Activated CD4-positive, alpha-beta T cell treated with anti-CD3 and anti-CD28 coated beads, Interleukin-2, amount 50 U/mL, for 16 hours (primary cell): ENCODE data around the gene RIC3.

ENCODE experiments used
- DNase-seq: peaks from one replicate; pipeline ENCODE4 v3.0.0-alpha.2; 2020

Gene RIC3

DNA sequence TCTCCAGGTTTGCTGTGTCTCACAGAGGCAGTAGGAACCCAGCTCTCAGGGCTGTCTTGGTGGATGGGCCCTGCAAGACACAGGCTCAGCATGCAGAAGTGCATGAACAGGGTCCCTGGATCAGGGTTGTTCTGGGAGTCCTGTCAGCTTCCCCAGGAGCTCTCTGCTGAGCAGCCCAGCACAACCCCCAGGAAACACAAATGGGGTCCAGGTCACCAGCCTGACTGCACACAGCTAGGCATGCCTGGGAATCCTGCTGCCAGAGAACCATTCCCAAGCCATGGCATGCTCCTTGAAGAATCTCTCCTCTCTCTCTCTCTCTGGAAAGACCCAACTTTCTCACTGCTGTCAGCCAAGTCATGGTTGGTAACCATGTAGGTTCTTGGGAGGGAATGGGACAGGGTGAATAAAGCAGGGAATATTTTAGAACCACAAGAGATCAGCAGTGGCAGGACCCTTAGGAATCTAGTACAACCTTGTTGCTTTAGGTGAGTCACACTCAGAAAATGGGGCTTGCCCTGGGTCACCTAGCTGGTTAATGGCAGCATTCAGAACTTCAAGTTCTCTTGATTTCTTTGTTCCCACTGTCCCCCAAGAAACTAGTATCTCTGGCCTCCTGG lies 66.4 kb downstream of the RIC3 start:
- DNase-seq, result no peak

DNA sequence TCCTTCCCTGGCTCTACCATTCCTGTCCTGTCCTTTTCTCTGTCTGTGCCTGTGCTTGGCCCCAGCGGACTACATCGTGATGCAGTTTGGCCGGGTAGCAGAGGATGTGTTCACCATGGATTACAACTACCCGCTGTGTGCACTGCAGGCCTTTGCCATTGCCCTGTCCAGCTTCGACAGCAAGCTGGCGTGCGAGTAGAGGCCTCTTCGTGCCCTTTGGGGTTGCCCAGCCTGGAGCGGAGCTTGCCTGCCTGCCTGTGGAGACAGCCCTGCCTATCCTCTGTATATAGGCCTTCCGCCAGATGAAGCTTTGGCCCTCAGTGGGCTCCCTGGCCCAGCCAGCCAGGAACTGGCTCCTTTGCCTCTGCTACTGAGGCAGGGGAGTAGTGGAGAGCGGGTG lies 67.4 kb downstream of the RIC3 start:
- no peak for DNase-seq

DNA sequence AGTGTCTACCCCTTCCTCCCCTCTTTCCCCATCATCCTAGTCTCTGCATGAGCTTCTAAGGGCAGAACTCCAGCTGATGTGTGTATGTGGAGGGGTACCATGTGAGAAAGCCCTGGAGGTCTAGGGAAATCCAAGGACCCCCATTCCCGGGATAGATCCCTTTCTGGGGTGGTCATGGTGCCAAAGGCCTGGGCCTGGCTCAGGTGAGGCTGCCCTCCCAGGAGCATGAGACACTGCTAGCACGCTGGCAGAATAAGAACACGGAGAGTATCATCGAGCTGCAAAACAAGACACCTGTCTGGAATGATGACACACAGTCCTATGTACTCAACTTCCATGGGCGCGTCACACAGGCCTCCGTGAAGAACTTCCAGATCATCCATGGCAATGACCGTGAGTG lies 68.2 kb downstream of the RIC3 start:
- DNase-seq, result no peak

DNA sequence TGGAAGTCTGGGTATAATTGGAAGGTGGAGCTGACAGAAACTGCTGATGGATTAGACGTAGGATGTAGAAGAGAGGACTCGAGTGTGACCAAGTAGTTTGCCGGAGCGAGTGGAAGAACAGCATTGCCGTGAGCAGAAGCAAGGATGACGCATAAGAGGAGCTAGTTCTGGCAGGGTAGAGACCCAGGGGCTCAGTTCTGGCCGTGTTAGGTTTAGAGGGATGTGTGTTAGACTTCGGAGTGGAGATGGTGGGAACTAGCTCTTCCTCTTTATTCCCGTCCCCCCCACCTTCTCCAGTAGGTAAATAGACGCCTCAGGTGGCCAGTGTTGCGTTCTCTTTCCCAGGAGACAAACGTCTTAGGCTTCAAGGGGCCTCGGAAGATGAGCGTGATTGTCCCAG lies 68.7 kb downstream of the RIC3 start:
- no peak for DNase-seq

DNA sequence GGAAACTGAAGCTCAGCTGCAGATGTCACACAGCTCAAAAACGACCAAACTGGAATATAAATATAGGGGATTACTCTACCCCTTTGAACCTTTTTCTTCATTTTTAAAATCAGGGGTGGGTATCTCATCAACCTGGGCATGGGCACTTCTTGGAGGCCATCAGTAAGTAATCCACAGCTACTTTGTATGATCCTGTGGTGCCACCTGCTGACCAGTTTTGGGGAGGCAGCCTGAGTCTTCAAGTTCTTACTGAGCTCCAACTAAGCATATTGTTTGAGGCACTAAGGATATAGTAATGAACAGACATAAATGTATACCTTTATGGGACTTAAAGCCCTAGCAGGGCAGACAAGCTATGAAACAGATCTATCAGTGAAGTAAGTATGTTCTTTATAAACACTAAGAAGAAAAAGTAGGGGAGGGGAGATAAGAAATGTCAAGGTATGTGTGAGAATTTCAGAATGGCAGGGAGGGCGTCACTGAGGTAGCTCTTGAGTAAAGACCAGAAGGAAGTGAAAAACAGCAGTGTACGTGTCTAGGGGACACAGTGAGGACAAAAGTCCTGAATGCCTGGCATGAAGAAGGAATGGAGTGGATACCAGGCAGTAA lies 69.4 kb downstream of the RIC3 start:
- DNase-seq, result peak; percentile 64

DNA sequence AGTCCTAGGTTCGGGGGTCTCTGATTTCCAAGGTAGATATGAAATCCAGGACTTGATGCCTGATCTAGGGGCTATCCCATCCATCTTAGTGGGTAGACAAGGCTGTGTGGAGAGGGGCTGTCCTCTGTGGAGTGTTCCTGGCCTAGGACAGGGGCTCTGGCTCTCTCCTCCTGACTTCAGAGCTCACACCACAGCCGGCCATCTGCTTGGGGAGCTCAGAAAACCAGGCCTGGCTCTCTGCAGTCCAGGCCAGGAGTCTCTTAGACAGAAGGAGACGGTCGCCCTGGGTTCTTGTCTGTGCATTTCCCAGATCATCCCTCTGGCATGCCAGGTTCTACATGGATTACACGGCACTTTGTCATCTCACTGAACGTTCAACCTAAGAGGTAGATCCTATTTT lies 69.9 kb downstream of the RIC3 start:
- DNase-seq, result no peak

DNA sequence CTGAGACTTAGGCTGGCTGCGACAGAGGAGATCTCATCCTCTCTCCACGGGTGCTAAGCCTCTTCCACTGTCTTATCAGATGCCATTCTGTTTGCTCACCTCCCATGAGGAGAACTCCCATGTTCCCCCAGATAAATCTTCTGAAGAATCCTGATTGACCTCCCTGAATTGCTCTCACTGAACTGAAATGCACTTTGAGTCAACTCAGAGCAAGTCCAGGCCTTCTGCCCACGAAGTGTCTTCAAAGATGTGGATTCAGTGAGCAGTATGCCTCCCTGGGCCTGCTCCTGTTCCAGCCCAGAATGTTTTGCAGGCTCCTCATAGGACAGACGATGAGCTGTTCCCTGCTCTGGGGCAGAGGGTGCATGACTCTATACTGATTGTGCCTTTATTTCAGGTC lies 70.5 kb downstream of the RIC3 start:
- DNase-seq, result no peak

DNA sequence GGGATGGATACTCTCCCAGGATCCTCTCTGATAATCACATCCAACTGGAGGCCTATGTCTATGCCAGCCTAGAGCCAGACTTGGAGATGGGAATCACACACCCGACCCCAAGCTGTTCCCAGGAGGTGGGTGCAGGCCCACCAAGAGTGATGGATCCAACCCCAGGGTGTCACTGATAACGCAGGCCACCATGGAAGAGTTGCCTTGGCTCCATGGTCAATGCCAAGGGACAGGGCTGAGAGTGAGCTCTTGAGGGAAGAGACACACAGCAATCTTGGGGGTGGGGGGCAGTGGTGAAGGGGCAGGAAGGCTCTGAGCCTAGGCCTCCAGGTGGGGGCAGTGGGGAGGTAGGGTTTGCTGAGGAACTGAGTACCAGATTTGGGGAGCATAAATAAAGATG lies 70.9 kb downstream of the RIC3 start:
- no peak for DNase-seq

GRCh38 chr11:8097468-8097867 lies 71.4 kb downstream of the RIC3 start:
- no peak for DNase-seq

DNA sequence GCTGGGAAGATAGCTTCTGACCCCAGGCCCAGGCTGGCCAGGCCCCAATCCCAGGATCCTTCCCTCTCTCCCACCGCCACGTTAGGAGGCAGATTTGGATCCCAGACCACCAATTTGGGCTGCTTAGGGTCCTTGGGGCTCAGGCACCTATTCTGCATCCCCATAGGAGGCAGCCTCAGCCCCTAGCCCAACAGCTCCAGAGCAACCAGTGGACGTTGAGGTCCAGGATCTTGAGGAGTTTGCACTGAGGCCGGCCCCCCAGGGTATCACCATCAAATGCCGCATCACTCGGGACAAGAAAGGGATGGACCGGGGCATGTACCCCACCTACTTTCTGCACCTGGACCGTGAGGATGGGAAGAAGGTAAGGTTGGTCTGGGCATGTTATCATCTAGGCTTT lies 71.8 kb downstream of the RIC3 start:
- DNase-seq, result no peak

DNA sequence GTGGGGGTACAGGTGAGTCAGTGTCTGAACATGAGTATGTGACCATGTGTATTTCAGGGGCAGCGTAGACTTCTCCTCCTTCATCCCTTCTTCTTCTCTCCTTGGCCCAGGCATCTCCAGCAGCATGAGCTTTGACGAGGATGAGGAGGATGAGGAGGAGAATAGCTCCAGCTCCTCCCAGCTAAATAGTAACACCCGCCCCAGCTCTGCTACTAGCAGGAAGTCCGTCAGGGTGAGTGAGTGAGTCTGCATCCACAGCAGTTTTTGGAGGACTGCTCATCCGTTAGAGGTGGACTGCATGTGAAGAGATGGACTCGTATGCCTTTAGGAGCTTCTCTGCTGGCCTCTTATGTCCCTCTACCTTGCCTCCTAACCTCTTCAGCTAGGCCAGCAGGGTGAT lies 72.2 kb downstream of the RIC3 start:
- DNase-seq, result no peak

GRCh38 chr11:8095806-8096522 lies 72.9 kb downstream of the RIC3 start:
- DNase-seq, result no peak

DNA sequence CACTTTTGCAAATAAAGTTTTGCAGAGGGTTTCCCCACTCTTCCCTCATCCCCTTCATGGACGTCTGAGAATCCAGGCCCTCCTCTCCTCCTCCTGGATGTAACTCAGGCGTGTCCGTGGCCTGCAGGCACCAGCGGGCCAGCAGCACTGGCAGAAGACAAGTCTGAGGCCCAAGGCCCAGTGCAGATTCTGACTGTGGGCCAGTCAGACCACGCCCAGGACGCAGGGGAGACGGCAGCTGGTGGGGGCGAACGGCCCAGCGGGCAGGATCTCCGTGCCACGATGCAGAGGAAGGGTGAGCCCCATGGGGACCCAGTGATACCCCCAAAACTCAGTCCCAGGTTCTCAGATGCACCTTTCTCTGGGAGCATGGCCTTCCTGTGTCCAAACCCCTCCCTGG lies 73.5 kb downstream of the RIC3 start:
- DNase-seq, result no peak

- DNase-seq, result no peak
These were observed 74.2 kb downstream of the RIC3 start for GRCh38 chr11:8094656-8095055.

DNA sequence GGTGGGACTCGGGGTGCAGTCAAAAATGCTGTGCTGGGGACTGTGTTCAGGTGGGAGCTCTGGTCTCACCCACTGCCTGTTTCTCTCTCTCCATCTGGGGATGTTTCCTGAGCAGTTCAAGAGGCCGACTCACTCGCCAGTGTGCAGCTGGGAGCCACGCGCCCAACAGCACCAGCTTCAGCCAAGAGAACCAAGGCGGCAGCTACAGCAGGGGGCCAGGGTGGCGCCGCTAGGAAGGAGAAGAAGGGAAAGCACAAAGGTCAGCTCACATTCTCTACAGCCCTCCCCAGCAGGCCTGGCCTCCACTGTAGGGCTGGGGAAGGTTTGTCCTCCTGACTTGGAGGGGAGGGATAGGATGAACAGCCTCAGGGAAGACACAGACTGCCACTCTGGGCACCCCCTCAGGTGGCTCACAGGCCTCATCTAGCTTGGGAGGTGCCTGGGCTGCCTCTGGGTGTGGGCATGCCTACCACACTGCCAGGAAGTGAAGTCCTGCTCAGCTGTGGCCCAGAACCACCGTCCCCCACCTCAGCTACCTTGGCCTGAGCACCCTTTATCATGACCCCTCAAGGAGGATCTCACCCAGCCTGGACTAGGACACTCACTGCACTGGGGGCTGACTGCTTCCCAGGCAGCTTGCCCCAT lies 74.8 kb downstream of the RIC3 start:
- DNase-seq, result no peak

- DNase-seq, result peak; percentile 53
These were observed 76.0 kb downstream of the RIC3 start for GRCh38 chr11:8092587-8093424.

DNA sequence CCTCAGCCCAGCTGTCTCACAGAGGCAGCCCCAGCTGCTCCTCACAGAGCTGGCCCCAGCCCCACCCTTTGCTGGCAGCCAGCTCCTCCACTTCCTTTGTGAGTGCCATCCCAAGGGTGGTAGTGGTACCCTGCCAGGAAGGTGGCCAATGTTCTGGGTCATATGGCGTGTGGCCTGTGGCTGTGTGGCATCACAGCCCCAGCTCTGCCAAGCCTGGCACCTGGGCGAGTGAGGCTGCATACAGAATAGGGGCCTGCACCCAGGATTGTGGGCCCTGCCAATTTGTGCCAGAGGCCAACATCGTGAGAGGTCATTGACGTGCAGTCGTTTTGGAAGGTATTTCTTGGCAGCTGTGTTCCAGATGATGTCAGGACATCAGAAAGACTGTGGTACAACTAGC lies 77.1 kb downstream of the RIC3 start:
- no peak for DNase-seq

DNA sequence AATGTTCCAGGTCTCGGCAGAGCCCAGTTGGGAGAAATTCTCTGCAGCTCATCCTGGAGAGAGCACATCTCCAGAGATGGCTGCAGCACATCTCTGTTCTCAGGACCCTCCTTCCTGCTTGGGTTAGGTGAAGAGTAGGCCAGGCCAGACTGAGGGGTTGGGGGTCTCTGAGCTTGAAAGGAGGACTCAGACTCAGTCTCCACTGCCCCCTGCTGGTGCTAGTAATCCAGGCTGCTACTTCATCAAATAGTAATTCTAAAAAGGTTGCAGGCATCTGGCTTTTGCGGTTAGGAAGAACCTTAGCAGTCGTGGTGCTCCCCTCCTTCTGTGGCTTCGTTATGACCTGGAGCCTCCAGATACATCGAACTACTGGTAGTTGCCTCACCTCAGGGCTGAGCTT lies 78.1 kb downstream of the RIC3 start:
- DNase-seq, result peak; percentile 20

GRCh38 chr11:8089791-8090510 lies 78.9 kb downstream of the RIC3 start:
- no peak for DNase-seq

DNA sequence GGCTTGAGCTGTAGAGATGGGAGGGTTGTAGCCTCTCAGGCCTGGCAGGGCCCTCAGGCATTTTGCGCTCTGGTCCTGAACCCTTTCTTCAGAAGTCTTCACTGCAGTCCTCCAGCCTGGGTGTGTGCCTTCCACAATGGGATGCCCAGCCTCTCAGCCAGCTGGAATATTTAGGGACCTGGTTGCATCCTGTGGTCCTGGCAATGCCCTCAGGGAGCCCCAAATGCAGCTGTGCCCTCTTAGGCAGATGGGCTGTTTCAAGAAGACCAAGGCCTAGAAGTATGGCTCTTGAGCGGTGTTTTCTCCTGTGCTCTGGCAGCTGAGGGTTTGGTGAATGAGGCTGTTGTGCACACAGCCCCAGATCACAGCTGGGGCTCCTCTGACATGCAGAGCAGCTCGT lies 81.1 kb downstream of the RIC3 start:
- no peak for DNase-seq

GRCh38 chr11:8087185-8087584 lies 81.6 kb downstream of the RIC3 start:
- DNase-seq, result no peak

DNA sequence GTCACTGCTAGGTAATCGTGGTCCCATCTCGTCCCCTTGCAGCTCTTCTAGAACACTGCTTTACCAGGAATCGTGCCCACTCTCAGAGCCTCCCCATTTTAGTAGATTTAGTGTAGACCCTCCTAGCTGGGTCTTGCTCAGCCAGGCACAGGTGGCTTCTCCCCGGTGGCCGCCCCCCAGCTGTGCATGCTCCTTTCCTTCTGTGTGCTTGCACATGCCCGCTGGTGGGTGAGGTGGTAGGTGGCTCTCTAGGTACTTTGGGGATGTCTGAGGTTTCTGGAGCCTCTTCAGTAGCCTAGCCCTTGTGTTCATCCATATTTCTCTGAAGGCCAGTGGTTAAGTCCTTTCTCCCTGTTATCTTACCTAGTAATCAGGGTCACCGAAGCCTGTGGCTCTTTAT lies 82.3 kb downstream of the RIC3 start:
- no peak for DNase-seq
